Stimulated activated CD4-positive, alpha-beta T cell treated with anti-CD3 and anti-CD28 coated beads, Interleukin-1b, Interleukin-23, amount 100 ng/mL, for 4 hours (primary cell): ENCODE measurements around the gene TMOD1.

Experiments used
- DNase-seq, 2 donors: peaks; one replicate each; pipeline ENCODE4 v3.0.0-alpha.2; 2020; ENCODE audit warnings: low read depth in 2 of 2

Gene TMOD1

DNA sequence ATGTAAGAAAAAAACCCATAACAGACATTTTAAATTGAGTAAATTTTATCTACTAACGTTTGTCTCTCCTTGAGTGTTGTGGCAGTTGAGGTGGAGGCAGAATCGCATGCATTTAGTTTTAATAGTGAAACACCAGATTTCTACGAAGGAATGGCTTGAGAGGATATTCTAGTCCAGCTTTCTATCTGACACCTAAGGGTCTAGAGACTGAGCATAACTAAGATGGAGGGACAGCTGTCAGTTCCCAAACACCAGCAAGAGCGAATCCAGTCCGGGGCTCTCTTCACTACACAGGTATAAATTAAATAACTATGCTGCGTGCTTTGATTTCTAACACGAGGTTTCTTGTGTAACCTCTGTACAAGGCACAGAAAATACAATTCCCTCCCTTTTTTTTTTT lies 133.6 kb downstream of the TMOD1 start:
- no peak for DNase-seq

DNA sequence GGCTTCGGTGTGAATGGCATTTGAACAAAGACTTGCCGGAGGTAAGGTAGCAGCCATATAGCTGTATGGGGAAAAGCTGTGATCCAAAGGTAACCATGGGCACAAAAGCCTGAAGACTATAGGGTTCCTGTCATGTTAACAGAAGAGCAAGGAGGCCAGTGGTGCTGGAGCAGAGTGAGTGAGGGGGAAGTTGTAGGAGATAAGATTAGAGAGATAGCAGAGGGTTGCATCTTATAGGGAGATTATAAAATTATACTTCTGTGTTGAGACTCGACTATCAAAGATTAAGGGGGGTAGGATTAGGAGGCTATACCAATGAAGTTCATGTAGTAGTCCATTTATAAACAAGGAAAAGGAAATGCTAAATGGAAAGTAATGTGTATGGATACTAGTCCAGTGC lies 135.4 kb downstream of the TMOD1 start:
- DNase-seq: no peak

DNA sequence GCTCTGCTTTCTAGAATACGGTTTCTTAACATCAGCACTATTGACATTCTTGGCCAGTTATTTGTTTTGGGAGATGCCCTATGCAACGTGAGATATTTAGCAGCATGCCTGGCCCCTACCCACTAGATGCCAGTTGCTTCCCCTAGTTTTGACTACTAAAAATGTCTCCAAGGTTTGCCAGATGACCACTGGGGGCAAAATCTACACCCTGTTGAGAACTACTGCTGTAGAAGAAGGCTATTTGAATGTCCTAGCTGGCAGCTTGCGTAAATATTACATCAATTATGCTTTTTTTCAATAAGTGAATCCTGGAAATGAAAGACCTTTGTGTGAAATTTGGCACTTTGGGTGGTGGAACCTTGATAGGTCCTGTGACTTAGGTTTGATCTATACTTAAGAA lies 137.2 kb downstream of the TMOD1 start:
- no peak for DNase-seq

DNA sequence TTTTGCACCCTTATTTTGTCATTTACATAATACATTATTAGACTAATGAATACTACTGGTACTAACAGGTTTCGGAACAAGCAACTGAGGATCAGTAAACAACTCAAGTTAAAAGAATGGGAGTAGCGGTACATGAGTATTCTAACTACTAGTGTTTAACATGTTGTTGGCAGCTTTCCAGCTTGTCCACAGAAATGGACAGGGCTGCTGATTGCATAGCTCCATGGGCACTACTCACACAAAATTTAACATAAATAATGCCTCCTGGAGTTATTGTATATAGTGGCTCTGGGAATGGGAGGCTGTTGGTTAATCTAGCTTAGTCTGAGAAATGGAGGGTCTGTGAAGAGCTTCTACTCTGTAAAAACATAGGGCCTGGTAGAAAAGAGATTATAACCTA lies 138.9 kb downstream of the TMOD1 start:
- DNase-seq: no peak

DNA sequence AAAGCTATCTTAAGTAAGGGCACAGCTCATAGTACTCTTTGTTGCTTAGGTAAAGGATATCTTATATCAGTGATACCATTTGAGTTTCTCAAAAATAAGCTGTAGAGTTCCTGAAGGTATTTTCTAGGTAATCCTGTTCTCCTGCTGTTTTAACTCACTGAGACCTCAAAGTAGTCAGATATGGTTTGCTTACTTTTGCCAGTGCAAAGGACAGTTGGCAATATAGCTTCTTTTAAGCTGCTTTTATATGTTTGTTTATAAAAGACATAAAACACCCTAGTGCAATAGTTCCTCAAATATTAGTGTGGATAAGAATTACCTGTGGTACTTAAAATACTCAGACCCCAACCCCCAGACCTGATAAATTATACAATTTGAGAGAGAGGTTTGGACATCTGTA lies 144.3 kb downstream of the TMOD1 start:
- no peak for DNase-seq

DNA sequence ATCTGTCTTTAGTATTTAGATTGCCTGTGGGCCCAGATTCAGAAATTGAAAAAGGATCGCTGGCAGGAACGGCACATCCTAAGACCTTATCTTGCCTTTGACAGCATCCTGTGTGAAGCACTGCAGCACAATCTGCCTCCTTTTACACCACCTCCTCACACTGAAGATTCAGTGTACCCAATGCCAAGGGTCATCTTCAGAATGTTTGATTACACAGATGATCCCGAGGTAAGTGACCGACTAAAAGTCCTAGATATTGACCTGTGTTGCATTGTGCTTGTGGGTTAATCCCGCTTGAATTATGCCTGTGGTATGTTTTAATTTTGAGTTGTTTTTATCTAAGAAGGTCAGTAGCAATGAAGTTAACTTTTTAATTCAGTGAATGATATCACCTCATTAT lies 146.5 kb downstream of the TMOD1 start:
- DNase-seq: no peak
